GM21447 (cell line): ENCODE results near the gene PCDHB9.
"Not testable (repeated sequence)": the region's sequence is repeated elsewhere in the genome, so short reads cannot be mapped to it uniquely, and the experiment has no call there.

Experiments
- ATAC-seq: cut with Tn5 transposase; IDR thresholded peaks from one replicate; pipeline ENCODE4 v1.9.1; 2021; ENCODE audit not compliant: unreplicated experiment

Gene PCDHB9

DNA sequence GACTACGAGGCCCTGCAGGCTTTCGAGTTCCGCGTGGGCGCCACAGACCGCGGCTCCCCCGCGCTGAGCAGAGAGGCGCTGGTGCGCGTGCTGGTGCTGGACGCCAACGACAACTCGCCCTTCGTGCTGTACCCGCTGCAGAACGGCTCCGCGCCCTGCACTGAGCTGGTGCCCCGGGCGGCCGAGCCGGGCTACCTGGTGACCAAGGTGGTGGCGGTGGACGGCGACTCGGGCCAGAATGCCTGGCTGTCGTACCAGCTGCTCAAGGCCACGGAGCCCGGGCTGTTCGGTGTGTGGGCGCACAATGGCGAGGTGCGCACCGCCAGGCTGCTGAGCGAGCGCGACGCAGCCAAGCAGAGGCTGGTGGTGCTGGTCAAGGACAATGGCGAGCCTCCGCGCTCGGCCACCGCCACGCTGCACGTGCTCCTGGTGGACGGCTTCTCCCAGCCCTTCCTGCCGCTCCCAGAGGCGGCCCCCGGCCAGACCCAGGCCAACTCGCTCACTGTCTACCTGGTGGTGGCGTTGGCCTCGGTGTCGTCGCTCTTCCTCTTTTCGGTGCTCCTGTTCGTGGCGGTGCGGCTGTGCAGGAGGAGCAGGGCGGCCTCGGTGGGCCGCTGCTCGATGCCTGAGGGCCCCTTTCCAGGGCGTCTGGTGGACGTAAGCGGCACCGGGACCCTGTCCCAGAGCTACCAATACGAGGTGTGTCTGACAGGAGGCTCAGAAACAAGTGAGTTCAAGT lies 2.7 kb upstream of the PCDHB9 start:
- not testable (repeated sequence) for ATAC-seq

DNA sequence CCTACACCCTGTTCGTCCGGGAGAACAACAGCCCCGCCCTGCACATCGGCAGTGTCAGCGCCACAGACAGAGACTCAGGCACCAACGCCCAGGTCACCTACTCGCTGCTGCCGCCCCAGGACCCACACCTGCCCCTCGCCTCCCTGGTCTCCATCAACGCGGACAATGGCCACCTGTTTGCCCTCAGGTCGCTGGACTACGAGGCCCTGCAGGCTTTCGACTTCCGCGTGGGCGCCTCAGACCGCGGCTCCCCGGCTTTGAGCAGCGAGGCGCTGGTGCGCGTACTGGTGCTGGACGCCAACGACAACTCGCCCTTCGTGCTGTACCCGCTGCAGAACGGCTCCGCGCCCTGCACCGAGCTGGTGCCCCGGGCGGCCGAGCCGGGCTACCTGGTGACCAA lies 1.7 kb downstream of the PCDHB9 start:
- ATAC-seq = not testable (repeated sequence)

DNA sequence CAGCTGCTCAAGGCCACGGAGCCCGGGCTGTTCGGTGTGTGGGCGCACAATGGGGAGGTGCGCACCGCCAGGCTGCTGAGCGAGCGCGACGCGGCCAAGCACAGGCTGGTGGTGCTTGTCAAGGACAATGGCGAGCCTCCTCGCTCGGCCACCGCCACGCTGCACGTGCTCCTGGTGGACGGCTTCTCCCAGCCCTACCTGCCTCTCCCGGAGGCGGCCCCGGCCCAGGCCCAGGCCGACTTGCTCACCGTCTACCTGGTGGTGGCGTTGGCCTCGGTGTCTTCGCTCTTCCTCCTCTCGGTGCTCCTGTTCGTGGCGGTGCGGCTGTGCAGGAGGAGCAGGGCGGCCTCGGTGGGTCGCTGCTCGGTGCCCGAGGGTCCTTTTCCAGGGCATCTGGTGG lies 2.2 kb downstream of the PCDHB9 start:
- not testable (repeated sequence) for ATAC-seq

DNA sequence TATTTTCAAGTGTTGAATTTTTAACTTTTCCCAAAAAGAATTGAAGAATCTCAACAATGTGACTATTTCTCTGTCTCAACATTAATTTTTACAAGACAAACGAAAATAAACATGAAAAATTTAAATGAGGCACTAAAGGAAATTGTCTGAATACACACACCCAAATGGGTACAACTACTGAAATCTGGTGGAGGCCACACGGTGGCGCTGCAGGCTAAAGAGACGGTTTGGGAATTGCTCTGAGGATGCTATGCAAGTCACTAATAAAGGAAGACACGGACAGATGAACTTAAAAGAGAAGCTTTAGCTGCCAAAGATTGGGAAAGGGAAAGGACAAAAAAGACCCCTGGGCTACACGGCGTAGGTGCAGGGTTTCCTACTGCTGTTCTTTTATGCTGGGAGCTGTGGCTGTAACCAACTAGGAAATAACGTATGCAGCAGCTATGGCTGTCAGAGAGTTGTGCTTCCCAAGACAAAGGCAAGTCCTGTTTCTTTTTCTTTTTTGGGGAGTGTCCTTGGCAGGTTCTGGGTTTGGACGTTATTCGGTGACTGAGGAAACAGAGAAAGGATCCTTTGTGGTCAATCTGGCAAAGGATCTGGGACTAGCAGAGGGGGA lies 5.3 kb downstream of the PCDHB9 start, which contains the start of gene PCDHB10:
TSS of gene PCDHB10 (plus strand) at position 244 of the 616 bp plus-strand sequence. CDS start at position 444, 200 bp downstream.
- ATAC-seq = no peak

DNA sequence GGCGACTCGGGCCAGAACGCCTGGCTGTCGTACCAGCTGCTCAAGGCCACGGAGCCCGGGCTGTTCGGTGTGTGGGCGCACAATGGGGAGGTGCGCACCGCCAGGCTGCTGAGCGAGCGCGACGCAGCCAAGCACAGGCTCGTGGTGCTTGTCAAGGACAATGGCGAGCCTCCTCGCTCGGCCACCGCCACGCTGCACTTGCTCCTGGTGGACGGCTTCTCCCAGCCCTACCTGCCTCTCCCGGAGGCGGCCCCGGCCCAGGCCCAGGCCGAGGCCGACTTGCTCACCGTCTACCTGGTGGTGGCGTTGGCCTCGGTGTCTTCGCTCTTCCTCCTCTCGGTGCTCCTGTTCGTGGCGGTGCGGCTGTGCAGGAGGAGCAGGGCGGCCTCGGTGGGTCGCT lies 7.4 kb downstream of the PCDHB9 start:
- ATAC-seq = not testable (repeated sequence)

DNA sequence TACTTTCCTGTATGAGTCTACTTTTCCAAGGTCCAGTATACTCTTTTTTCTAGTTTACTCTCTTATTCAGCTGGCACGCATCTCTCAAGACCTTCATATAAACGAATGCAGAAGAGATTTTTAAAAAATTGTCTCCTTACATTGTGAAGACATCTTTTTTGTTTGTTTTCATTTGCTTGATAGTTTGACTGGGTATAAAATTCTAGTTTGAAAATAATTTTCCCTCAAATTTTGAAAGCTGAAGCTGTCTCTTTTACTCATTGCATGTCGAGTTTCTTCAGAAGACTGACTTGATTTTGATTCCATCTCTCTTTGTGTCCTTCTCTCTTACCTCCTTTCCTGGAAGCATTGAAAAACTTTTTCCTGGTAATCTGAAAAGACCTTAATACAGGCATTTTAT lies 9.4 kb downstream of the PCDHB9 start:
- ATAC-seq = no peak

DNA sequence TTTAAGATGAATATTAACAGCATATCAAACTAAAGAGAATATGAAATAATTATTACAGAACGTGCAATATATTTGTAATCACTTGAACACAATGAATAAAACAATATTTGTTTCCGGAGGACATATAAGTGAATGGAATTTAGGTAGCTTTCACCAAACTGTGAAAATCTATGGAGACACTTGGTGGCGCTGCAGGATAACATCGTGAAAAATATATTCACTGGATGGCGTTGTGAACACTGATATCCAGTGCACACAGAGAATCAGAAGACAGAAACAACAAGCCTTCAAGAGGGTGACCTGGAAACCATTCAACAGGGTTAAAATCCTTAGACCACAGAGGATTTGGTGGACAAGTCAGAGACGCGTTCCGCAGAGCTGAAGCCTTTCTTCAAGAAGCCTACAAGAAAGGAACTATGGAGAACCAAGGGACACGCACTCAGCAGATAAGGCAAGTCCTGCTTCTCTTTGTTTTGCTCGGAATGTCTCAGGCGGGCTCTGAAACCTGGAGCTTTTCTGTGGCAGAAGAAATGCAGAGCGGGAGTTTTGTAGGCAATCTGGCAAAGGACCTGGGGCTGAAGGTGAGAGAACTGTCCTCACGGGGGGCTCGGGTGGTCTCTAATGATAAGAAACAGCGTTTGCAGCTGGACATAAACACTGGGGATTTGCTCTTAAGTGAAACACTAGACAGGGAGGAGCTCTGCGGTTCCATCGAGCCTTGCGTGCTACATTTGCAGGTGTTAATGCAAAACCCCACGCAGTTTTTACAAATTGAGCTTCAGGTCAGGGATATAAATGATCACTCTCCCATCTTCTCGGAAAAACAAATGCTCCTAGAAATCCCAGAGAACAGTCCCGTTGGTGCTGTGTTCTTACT lies 12.6 kb downstream of the PCDHB9 start, which contains the start of gene PCDHB11:
TSS of gene PCDHB11 (plus strand) at position 269 of the 877 bp plus-strand sequence. CDS start at position 417, 148 bp downstream.
- ATAC-seq = no peak

DNA sequence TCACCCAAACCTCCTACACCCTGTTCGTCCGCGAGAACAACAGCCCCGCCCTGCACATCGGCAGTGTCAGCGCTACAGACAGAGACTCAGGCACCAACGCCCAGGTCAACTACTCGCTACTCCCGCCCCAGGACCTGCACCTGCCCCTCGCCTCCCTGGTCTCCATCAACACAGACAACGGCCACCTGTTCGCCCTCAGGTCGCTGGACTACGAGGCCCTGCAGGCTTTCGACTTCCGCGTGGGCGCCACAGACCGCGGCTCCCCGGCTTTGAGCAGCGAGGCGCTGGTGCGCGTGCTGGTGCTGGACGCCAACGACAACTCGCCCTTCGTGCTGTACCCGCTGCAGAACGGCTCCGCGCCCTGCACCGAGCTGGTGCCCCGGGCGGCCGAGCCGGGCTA lies 14.2 kb downstream of the PCDHB9 start:
- not testable (repeated sequence) for ATAC-seq

DNA sequence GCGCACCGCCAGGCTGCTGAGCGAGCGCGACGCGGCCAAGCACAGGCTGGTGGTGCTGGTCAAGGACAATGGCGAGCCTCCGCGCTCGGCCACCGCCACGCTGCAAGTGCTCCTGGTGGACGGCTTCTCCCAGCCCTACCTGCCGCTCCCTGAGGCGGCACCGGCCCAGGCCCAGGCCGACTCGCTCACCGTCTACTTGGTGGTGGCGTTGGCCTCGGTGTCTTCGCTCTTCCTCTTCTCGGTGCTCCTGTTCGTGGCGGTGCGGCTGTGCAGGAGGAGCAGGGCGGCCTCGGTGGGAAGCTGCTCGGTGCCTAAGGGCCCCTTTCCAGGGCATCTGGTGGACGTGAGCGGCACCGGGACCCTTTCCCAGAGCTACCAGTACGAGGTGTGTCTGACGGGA lies 14.7 kb downstream of the PCDHB9 start:
- not testable (repeated sequence) for ATAC-seq

DNA sequence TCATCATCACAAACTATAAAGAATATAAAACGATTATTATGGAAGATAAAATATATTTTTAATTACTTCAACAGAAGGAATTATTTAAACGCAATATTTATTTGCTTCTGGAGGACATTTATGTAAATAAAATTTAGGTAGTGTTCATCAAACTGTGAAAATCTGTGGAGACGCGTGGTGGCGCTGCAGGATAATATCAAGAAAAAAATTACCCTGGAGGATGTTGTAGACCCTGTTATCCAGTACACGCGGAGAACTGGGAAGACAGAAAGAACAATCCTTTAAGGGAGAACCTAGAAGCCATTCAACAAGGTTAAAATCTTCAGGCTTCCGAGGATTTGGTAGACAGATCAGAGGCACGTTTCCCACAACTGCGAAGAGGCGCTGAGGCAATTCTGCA lies 21.5 kb downstream of the PCDHB9 start, which contains the start of gene PCDHB12:
TSS of gene PCDHB12 (plus strand) at position 242 of the 400 bp plus-strand sequence. CDS start 189 bp downstream, outside the sequence.
- no peak for ATAC-seq

DNA sequence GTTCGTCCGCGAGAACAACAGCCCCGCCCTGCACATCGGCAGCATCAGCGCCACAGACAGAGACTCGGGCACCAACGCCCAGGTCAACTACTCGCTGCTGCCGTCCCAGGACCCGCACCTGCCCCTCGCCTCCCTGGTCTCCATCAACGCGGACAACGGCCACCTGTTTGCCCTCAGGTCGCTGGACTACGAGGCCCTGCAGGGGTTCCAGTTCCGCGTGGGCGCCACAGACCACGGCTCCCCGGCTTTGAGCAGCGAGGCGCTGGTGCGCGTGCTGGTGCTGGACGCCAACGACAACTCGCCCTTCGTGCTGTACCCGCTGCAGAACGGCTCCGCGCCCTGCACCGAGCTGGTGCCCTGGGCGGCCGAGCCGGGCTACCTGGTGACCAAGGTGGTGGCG lies 23.3 kb downstream of the PCDHB9 start:
- ATAC-seq = not testable (repeated sequence)

DNA sequence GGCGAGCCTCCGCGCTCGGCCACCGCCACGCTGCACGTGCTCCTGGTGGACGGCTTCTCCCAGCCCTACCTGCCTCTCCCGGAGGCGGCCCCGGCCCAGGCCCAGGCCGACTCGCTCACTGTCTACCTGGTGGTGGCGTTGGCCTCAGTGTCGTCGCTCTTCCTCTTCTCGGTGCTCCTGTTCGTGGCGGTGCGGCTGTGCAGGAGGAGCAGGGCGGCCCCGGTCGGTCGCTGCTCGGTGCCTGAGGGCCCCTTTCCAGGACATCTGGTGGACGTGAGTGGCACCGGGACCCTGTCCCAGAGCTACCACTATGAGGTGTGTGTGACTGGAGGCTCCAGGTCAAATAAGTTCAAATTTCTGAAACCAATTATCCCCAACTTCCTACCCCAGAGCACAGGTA lies 23.9 kb downstream of the PCDHB9 start:
- ATAC-seq = not testable (repeated sequence)

DNA sequence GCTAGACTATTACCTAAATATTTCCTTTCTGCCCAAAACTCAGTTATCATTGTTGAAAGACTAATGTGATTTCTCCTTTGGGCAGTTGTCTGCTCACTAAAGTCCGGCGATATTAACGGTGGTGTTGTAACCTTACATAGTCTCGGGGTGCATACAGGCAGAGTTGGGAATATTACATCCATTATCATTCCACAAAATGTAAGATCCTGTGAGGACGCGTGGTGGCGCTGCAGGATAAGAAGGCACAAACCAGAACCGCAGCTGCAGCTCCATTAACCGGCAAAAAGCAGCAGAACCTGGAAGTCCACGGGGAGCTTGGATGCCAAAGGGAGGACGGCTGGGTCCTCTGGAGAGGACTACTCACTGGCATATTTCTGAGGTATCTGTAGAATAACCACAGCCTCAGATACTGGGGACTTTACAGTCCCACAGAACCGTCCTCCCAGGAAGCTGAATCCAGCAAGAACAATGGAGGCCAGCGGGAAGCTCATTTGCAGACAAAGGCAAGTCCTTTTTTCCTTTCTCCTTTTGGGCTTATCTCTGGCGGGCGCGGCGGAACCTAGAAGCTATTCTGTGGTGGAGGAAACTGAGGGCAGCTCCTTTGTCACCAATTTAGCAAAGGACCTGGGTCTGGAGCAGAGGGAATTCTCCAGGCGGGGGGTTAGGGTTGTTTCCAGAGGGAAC lies 26.8 kb downstream of the PCDHB9 start, which contains the start of gene PCDHB13:
TSS of gene PCDHB13 (plus strand) at position 264 of the 684 bp plus-strand sequence. CDS start at position 469, 205 bp downstream.
- not testable (repeated sequence) for ATAC-seq

DNA sequence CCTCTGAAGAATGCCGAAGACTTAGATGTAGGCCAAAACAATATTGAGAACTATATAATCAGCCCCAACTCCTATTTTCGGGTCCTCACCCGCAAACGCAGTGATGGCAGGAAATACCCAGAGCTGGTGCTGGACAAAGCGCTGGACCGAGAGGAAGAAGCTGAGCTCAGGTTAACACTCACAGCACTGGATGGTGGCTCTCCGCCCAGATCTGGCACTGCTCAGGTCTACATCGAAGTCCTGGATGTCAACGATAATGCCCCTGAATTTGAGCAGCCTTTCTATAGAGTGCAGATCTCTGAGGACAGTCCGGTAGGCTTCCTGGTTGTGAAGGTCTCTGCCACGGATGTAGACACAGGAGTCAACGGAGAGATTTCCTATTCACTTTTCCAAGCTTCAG lies 27.6 kb downstream of the PCDHB9 start:
- ATAC-seq = not testable (repeated sequence)

DNA sequence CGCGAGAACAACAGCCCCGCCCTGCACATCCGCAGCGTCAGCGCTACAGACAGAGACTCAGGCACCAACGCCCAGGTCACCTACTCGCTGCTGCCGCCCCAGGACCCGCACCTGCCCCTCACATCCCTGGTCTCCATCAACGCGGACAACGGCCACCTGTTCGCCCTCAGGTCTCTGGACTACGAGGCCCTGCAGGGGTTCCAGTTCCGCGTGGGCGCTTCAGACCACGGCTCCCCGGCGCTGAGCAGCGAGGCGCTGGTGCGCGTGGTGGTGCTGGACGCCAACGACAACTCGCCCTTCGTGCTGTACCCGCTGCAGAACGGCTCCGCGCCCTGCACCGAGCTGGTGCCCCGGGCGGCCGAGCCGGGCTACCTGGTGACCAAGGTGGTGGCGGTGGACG lies 28.5 kb downstream of the PCDHB9 start:
- not testable (repeated sequence) for ATAC-seq

DNA sequence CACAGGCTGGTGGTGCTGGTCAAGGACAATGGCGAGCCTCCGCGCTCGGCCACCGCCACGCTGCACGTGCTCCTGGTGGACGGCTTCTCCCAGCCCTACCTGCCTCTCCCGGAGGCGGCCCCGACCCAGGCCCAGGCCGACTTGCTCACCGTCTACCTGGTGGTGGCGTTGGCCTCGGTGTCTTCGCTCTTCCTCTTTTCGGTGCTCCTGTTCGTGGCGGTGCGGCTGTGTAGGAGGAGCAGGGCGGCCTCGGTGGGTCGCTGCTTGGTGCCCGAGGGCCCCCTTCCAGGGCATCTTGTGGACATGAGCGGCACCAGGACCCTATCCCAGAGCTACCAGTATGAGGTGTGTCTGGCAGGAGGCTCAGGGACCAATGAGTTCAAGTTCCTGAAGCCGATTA lies 29.1 kb downstream of the PCDHB9 start:
- ATAC-seq = not testable (repeated sequence)

DNA sequence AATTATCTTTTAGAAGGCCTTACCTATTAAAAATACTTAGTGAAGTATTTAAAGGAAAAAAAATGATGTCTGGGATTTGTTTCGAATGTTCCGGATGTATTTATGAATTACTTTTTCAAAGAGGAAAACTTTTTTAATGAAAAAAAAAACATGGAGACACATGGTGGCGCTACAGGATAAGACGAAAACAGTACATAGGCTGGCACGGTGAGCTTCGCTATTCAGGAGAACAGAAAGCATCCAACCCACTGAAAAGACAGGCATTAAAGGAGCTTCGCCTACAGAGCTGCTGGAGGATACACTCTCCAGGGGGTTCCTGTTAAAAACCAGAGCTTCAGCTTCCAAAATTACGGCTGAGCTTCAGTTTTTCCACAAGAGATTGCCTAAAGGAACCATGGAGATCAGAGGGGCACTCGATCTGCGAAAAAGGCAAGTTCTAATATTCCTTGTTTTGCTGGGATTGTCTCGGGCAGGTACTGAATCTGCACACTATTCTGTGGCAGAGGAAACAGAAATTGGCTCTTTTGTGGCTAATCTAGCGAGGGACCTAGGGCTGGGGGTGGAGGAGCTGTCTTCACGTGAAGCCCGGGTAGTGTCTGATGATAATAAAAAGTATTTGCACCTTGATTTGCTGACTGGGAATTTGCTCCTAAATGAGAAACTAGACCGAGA lies 36.3 kb downstream of the PCDHB9 start, which contains the start of gene PCDHB14:
TSS of gene PCDHB14 (plus strand) at position 232 of the 672 bp plus-strand sequence. CDS start at position 395, 163 bp downstream.
- no peak for ATAC-seq

DNA sequence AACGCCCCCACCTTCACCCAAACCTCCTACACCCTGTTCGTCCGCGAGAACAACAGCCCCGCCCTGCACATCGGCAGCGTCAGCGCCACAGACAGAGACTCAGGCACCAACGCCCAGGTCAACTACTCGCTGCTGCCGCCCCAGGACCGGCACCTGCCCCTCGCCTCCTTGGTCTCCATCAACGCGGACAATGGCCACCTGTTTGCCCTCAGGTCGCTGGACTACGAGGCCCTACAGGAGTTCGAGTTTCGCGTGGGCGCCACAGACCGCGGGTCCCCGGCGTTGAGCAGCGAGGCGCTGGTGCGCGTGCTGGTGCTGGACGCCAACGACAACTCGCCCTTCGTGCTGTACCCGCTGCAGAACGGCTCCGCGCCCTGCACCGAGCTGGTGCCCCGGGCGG lies 37.9 kb downstream of the PCDHB9 start:
- not testable (repeated sequence) for ATAC-seq

DNA sequence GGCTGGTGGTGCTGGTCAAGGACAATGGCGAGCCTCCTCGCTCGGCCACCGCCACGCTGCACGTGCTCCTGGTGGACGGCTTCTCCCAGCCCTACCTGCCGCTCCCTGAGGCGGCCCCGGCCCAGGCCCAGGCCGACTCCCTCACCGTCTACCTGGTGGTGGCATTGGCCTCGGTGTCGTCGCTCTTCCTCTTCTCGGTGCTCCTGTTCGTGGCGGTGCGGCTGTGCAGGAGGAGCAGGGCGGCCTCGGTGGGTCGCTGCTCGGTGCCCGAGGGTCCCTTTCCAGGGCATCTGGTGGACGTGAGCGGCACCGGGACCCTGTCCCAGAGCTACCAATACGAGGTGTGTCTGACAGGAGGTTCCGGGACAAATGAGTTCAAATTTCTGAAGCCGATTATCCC lies 38.5 kb downstream of the PCDHB9 start:
- not testable (repeated sequence) for ATAC-seq
